GM12878 (cell line): Measurements from ENCODE around the gene HSFX2. TPM values are rescaled to one million over a fixed set of nuclear protein-coding genes. Genes with fewer than 3 reads are reported as not detected.

ENCODE experiments used
- ATAC-seq: fragments of 200-7000 bp; cut with Tn5 transposase; 3 replicates; pipeline ENCODE4 v1.9.1; 2020; ENCODE audit warnings: mild to moderate bottlenecking, moderate library complexity
- BruUV-seq: library from RNA; stranded (reverse); fragments of 400-500 nt; replicated peaks from 2 replicates; lab custom pipeline; 2021; lab: Mats Ljungman, UMichigan
- CTCF ChIA-PET: fragments of 300-600 bp; sonication (Branson Sonifier 250); formaldehyde crosslinking; extraction: SDS; loops from one replicate; lab custom pipeline; 2021; ENCODE audit warnings: inconsistent platforms; lab: Yijun Ruan, JAX
- POLR2A ChIA-PET: fragments of 350-600 bp; formaldehyde crosslinking; extraction: SDS; loops from one replicate; lab custom pipeline; 2021; ENCODE audit warnings: inconsistent platforms; lab: Charles Lee
- RAD21 ChIA-PET: fragments of 300-600 bp; sonication (Branson Sonifier 250); formaldehyde crosslinking; loops from one replicate; lab custom pipeline; 2023; ENCODE audit warnings: antibody characterized with exemption; ENCODE audit not compliant: unreplicated experiment; lab: Charles Lee
- SMC1A ChIA-PET: fragments of 300-600 bp; sonication (Branson Sonifier 250); formaldehyde crosslinking; loops from one replicate; lab custom pipeline; 2023; ENCODE audit not compliant: unreplicated experiment, uncharacterized antibody; lab: Charles Lee
- DNase-seq: peaks from one replicate; pipeline ENCODE4 v3.0.0-alpha.2; 2011; ENCODE audit warnings: low read depth, low spot score
- FAIRE-seq: peaks from 3 replicates; lab custom pipeline; 2011; peaks lifted over from hg19 to GRCh38; lab: Jason Lieb, UNC
- H2AFZ ChIP-seq: 2 replicates; pipeline ENCODE4 v1.6.0; 2011; ENCODE audit warnings: low read depth, low read length, control low read depth; ENCODE audit not compliant: control insufficient read depth
- H3K27ac ChIP-seq: 2 replicates; pipeline ENCODE4 v1.5.1; 2011; ENCODE audit warnings: control low read depth; ENCODE audit not compliant: control insufficient read depth, insufficient read depth
- H3K27me3 ChIP-seq, 2 experiments: replicated peaks in 1 of 2; 2 replicates each; pipeline versions ENCODE4 v1.6.0 to v1.6.1; 2011; ENCODE audit warnings: low read length in 1 of 2; ENCODE audit not compliant: control insufficient read depth in 2 of 2, insufficient read depth in 2 of 2
- H3K36me3 ChIP-seq, 2 experiments: 2 replicates each; pipeline ENCODE4 v1.5.1; 2011; ENCODE audit warnings: low read length in 1 of 2; ENCODE audit not compliant: control insufficient read depth in 2 of 2, insufficient read depth in 2 of 2
- H3K4me1 ChIP-seq: 2 replicates; pipeline ENCODE4 v1.6.1; 2011; ENCODE audit warnings: mild to moderate bottlenecking, low read length, moderate library complexity, mixed read lengths; ENCODE audit not compliant: control insufficient read depth, insufficient read depth
- H3K4me2 ChIP-seq: 2 replicates; pipeline ENCODE4 v1.6.0; 2011; ENCODE audit warnings: control low read depth; ENCODE audit not compliant: control insufficient read depth, insufficient read depth
- H3K4me3 ChIP-seq: fragments of 200-600 bp; sonication (generic); 2 replicates; pipeline ENCODE4 v1.5.1; 2016
- H3K79me2 ChIP-seq: 2 replicates; pipeline ENCODE4 v1.6.0; 2011; ENCODE audit warnings: low read length; ENCODE audit not compliant: control insufficient read depth, insufficient read depth
- H3K9ac ChIP-seq: 2 replicates; pipeline ENCODE4 v1.8.0; 2011; ENCODE audit warnings: low read length, control low read depth, mixed read lengths; ENCODE audit not compliant: control insufficient read depth, insufficient read depth
- H3K9me3 ChIP-seq: replicated peaks from 3 replicates; pipeline ENCODE4 v1.5.1; 2011; ENCODE audit warnings: mild to moderate bottlenecking, low read length; ENCODE audit not compliant: control insufficient read depth, insufficient read depth
- H4K20me1 ChIP-seq: 2 replicates; pipeline ENCODE4 v1.6.0; 2011; ENCODE audit not compliant: control insufficient read depth, insufficient read depth
- BRCA1 ChIP-seq: IDR thresholded peaks from 2 replicates; pipeline ENCODE4 v1.6.1; 2011; ENCODE audit warnings: low read depth, low read length, improper control_type of control experiment
- EED ChIP-seq: sonication (generic); IDR thresholded peaks from 2 replicates; pipeline ENCODE4 v1.6.1; 2016; ENCODE audit warnings: antibody characterized with exemption, low read depth
- RUNX3 ChIP-seq: IDR thresholded peaks from 2 replicates; pipeline ENCODE4 v1.6.1; 2012; ENCODE audit warnings: low read length, inconsistent platforms
- SIX5 ChIP-seq: IDR thresholded peaks from 2 replicates; pipeline ENCODE4 v1.6.1; 2011; ENCODE audit warnings: mild to moderate bottlenecking, low read depth, low read length, moderate library complexity; ENCODE audit not compliant: severe bottlenecking
- TCF7 ChIP-seq: IDR thresholded peaks from 2 replicates; pipeline ENCODE4 v1.6.1; 2014; ENCODE audit warnings: antibody characterized with exemption, borderline replicate concordance
- WGBS: methylation state at CpG from one replicate; pipeline ENCODE4 v1.1.6; 2016; ENCODE audit warnings: low lambda C conversion rate; ENCODE audit not compliant: insufficient replicate concordance, insufficient coverage; ENCODE audit errors: missing lambda C conversion rate; 5-methylcytosine and 5-hydroxymethylcytosine counted together
- in situ Hi-C: fragments of 300-500 bp; cut with MboI; formaldehyde crosslinking; loops from 9 replicates; pipeline ENCODE4 v1.14.3; 2018; ENCODE audit warnings: mixed read lengths
- intact Hi-C: fragments of 100-400 bp; cut with micrococcal nuclease; formaldehyde crosslinking; loops from one replicate; pipeline ENCODE4 v1.14.2; 2022; ENCODE audit not compliant: unreplicated experiment
- polyA plus RNA-seq, 11 experiments: library from polyadenylated mRNA; depleted of rRNA in 4 of 11; unstranded in 6 of 11; stranded (reverse) in 5 of 11; fragments of >200 nt; fragmentation: Nextera tagmentation in 4 of 11; fragmentation: Illumina TruSeq in 1 of 11; extraction: Ambion mirVana in 4 of 11; extraction: Trizol in 1 of 11; gene quantifications; 1 replicate in 1 of 11; 2 replicates in 10 of 11; pipeline versions ENCODE4 v1.2.1 to v1.2.3, GENCODE V29; 2011 to 2016; ENCODE audit warnings: inconsistent platforms in 2 of 11, missing spikeins in 2 of 11, low read depth in 1 of 11
- total RNA-seq, 4 experiments: library from RNA; depleted of rRNA in 3 of 4; stranded (reverse); fragments of >200 nt in 3 of 4; fragmentation: Illumina TruSeq in 1 of 4; extraction: Trizol in 1 of 4; gene quantifications; 2 replicates each; pipeline versions ENCODE4 v1.2.1 to v1.2.3, GENCODE V29; 2013 to 2021
- TF ChIP-seq, protein P1 (sequence below): fragments of 450-650 bp; IDR thresholded peaks from 2 replicates; pipeline ENCODE4 v1.6.1; 2017; ENCODE audit warnings: mild to moderate bottlenecking, moderate library complexity
- TF ChIP-seq, protein P2 (sequence below): fragments of 450-650 bp; IDR thresholded peaks from 2 replicates; pipeline ENCODE4 v1.6.1; 2014; ENCODE audit warnings: mild to moderate bottlenecking
- TF ChIP-seq, protein P3 (sequence below): fragments of 150-350 bp; IDR thresholded peaks from 2 replicates; pipeline ENCODE4 v1.6.1; 2014; ENCODE audit warnings: mild to moderate bottlenecking, low read depth, low read length

The HSFX2 gene
- total and polyA plus RNA-seq, 10 of the 15 experiments (the other 5 are each of a cell fraction or from before 2014, with no cell fraction given) = 0.07 to 0.18 (median 0.14) TPM; not detected in 7

DNA sequence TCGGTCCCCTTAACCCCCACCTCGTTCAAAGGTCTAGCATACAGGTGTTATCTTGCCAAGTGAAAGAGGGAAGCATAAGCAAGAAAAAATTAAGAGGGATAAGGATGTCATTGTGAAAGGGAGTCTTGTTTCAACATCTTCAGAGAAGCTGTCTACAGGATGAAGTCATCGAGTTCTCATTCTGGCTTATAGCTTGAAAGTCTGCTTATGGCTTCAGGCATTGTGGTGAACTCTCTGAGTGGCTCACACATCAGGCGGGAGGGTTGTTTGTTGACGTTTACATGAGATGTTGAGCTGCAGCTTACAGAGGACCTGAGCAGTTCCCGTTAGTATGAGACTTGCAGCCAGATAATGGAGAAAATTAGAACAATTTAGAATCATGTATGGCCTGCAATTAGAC is 24.4 kb downstream of the HSFX2 start:
- CTCF ChIA-PET = no interaction called here
- TF ChIP-seq TCF7 = no peak
- TF ChIP-seq, all 136 proteins: peak for 0
- ChIA-PET RAD21 (no interaction called here), POLR2A (no interaction called here), SMC1A (no interaction called here)
- H3K27ac ChIP-seq = no peak overlapping the region
- no peaks in the 10 kb centered on the region for H3K9me3 ChIP-seq
- H4K20me1 ChIP-seq = no peaks in the 10 kb centered on the region
- DNase-seq (no peak), FAIRE-seq (no peak), ATAC-seq (no peak)
- H3K36me3 ChIP-seq = no peaks in the 10 kb centered on the region
- in situ Hi-C loops (no loop called here), intact Hi-C loops (no loop called here)
- no peaks in the 10 kb centered on the region for H3K27me3 ChIP-seq
- H3K4me3 ChIP-seq = no peak overlapping the region
- 59% methylated on average over 6 of the region's 6 CpGs for WGBS
- no peak overlapping the region for H3K4me2 ChIP-seq
- H3K79me2 ChIP-seq = no peaks in the 10 kb centered on the region
- H2AFZ ChIP-seq = no peak overlapping the region
- H3K9ac ChIP-seq = no peak overlapping the region
- no peaks in the 10 kb centered on the region for H3K4me1 ChIP-seq
- BruUV-seq = no TSS peak

DNA sequence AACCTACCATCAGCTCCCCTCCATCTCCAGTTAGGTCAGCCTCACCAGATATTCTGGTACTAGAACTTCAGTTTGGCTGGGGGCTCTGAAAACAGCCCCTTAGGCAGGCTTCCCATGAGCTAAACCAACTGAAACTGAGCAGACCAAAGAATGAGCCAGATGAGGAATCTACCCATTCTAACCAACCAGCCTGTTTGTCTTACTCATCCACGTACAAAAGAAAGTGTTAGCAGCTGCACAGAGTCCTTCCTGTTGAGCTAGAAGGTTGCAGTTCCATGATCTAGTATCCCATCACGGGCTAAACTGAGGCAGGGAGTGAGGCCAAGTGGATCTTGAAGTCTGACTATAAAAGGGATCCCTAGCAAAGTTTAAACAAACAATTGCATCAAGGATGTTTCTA is 25.3 kb downstream of the HSFX2 start:
- no peak overlapping the region for H3K4me2 ChIP-seq
- FAIRE-seq = no peak
- RAD21 ChIA-PET = no interaction called here
- H3K79me2 ChIP-seq = no peaks in the 10 kb centered on the region
- intact Hi-C loops = no loop called here
- BruUV-seq = no TSS peak
- no peaks in the 10 kb centered on the region for H3K4me1 ChIP-seq
- DNase-seq = no peak
- no peaks in the 10 kb centered on the region for H3K27me3 ChIP-seq
- no peaks in the 10 kb centered on the region for H3K9me3 ChIP-seq
- no peak overlapping the region for H2AFZ ChIP-seq
- no peak overlapping the region for H3K27ac ChIP-seq
- no peak for TF ChIP-seq BRCA1
- TF ChIP-seq, protein P1, sequence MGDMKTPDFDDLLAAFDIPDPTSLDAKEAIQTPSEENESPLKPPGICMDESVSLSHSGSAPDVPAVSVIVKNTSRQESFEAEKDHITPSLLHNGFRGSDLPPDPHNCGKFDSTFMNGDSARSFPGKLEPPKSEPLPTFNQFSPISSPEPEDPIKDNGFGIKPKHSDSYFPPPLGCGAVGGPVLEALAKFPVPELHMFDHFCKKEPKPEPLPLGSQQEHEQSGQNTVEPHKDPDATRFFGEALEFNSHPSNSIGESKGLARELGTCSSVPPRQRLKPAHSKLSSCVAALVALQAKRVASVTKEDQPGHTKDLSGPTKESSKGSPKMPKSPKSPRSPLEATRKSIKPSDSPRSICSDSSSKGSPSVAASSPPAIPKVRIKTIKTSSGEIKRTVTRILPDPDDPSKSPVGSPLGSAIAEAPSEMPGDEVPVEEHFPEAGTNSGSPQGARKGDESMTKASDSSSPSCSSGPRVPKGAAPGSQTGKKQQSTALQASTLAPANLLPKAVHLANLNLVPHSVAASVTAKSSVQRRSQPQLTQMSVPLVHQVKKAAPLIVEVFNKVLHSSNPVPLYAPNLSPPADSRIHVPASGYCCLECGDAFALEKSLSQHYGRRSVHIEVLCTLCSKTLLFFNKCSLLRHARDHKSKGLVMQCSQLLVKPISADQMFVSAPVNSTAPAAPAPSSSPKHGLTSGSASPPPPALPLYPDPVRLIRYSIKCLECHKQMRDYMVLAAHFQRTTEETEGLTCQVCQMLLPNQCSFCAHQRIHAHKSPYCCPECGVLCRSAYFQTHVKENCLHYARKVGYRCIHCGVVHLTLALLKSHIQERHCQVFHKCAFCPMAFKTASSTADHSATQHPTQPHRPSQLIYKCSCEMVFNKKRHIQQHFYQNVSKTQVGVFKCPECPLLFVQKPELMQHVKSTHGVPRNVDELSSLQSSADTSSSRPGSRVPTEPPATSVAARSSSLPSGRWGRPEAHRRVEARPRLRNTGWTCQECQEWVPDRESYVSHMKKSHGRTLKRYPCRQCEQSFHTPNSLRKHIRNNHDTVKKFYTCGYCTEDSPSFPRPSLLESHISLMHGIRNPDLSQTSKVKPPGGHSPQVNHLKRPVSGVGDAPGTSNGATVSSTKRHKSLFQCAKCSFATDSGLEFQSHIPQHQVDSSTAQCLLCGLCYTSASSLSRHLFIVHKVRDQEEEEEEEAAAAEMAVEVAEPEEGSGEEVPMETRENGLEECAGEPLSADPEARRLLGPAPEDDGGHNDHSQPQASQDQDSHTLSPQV = no peak
- peak; percentile 37; the same call in 1 of the 2 replicates for TF ChIP-seq RUNX3
- TF ChIP-seq, protein P2, sequence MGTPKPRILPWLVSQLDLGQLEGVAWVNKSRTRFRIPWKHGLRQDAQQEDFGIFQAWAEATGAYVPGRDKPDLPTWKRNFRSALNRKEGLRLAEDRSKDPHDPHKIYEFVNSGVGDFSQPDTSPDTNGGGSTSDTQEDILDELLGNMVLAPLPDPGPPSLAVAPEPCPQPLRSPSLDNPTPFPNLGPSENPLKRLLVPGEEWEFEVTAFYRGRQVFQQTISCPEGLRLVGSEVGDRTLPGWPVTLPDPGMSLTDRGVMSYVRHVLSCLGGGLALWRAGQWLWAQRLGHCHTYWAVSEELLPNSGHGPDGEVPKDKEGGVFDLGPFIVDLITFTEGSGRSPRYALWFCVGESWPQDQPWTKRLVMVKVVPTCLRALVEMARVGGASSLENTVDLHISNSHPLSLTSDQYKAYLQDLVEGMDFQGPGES = no peak
- TF ChIP-seq SIX5 = no peak
- TF ChIP-seq EED = 0 out of 2 replicates have a peak, but pooled peaks have one; percentile 36
- TF ChIP-seq, protein P3, sequence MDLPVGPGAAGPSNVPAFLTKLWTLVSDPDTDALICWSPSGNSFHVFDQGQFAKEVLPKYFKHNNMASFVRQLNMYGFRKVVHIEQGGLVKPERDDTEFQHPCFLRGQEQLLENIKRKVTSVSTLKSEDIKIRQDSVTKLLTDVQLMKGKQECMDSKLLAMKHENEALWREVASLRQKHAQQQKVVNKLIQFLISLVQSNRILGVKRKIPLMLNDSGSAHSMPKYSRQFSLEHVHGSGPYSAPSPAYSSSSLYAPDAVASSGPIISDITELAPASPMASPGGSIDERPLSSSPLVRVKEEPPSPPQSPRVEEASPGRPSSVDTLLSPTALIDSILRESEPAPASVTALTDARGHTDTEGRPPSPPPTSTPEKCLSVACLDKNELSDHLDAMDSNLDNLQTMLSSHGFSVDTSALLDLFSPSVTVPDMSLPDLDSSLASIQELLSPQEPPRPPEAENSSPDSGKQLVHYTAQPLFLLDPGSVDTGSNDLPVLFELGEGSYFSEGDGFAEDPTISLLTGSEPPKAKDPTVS = no peak
- no peaks in the 10 kb centered on the region for H3K36me3 ChIP-seq
- SMC1A ChIA-PET = no interaction called here
- no peak overlapping the region for H3K9ac ChIP-seq
- in situ Hi-C loops = no loop called here
- no peaks in the 10 kb centered on the region for H4K20me1 ChIP-seq
- peak; percentile 21; the same call in 2 of the 3 replicates for ATAC-seq
- WGBS = 0% methylated on average over 2 of the region's 2 CpGs
- H3K4me3 ChIP-seq = no peak overlapping the region
- CTCF ChIA-PET = no interaction called here
- POLR2A ChIA-PET = no interaction called here
